Globus pallidus (tissue), 1 donor: ENCODE measurements around the gene PRMT7.
A peak's percentile ranks its signal among the peaks of the same experiment; 100 is the strongest.

ENCODE experiments used
- DNase-seq: peaks from one replicate; pipeline ENCODE4 v3.0.0-alpha.2; 2015; ENCODE audit warnings: low spot score

The PRMT7 gene

GRCh38 chr16:68363658-68364521 lies 53.1 kb downstream of the PRMT7 start:
- no peak for DNase-seq

- DNase-seq: no peak
Observed at GRCh38 chr16:68364561-68364998, 53.8 kb downstream of the PRMT7 start.

GRCh38 chr16:68365167-68365817 lies 54.5 kb downstream of the PRMT7 start:
- peak; percentile 33 for DNase-seq

- DNase-seq: no peak
Observed at GRCh38 chr16:68366062-68366461, 55.2 kb downstream of the PRMT7 start.

GRCh38 chr16:68367030-68367429 lies 56.2 kb downstream of the PRMT7 start:
- DNase-seq: no peak

GRCh38 chr16:68367440-68367839 lies 56.6 kb downstream of the PRMT7 start:
- no peak for DNase-seq

- no peak for DNase-seq
Observed at GRCh38 chr16:68367891-68368290, 57.1 kb downstream of the PRMT7 start.

- no peak for DNase-seq
Observed at GRCh38 chr16:68368301-68368888, 57.6 kb downstream of the PRMT7 start.

GRCh38 chr16:68369168-68369567 lies 58.3 kb downstream of the PRMT7 start:
- no peak for DNase-seq

GRCh38 chr16:68369697-68370580 lies 59.1 kb downstream of the PRMT7 start:
- no peak for DNase-seq

- no peak for DNase-seq
Observed at GRCh38 chr16:68370581-68371275, 59.9 kb downstream of the PRMT7 start.

- no peak for DNase-seq
Observed at GRCh38 chr16:68371276-68371651, 60.4 kb downstream of the PRMT7 start.

- no peak for DNase-seq
Observed at GRCh38 chr16:68371706-68372380, 61.0 kb downstream of the PRMT7 start.

- DNase-seq: no peak
Observed at GRCh38 chr16:68372381-68372720, 61.5 kb downstream of the PRMT7 start.

GRCh38 chr16:68372806-68373205 lies 62.0 kb downstream of the PRMT7 start:
- DNase-seq: no peak

GRCh38 chr16:68373528-68374245 lies 62.9 kb downstream of the PRMT7 start:
- no peak for DNase-seq

- no peak for DNase-seq
Observed at GRCh38 chr16:68374246-68374805, 63.5 kb downstream of the PRMT7 start.

GRCh38 chr16:68374961-68375660 lies 64.3 kb downstream of the PRMT7 start:
- DNase-seq: no peak

- DNase-seq: no peak
Observed at GRCh38 chr16:68375801-68376536, 65.2 kb downstream of the PRMT7 start.
